ENCODE results near the gene TTC33.

Gene TTC33

GRCh38 chr5:40560474-40561110 lies 195.2 kb downstream of the TTC33 start:
- DNase-seq: no peak

- DNase-seq: no peak
Measured at GRCh38 chr5:40559306-40559705, 196.5 kb downstream of the TTC33 start.

- no peak for DNase-seq
Measured at GRCh38 chr5:40557501-40557900, 198.3 kb downstream of the TTC33 start.

GRCh38 chr5:40556811-40557210 lies 198.9 kb downstream of the TTC33 start:
- no peak for DNase-seq

- no peak for DNase-seq
Measured at GRCh38 chr5:40555886-40556285, 199.9 kb downstream of the TTC33 start.

- DNase-seq: no peak
Measured at GRCh38 chr5:40554813-40555212, 200.9 kb downstream of the TTC33 start.

- DNase-seq: no peak
Measured at GRCh38 chr5:40554054-40554453, 201.7 kb downstream of the TTC33 start.

GRCh38 chr5:40552981-40553380 lies 202.8 kb downstream of the TTC33 start:
- DNase-seq: no peak

- DNase-seq: no peak
Measured at GRCh38 chr5:40551496-40552491, 204.0 kb downstream of the TTC33 start.

- no peak for DNase-seq
Measured at GRCh38 chr5:40550481-40550880, 205.3 kb downstream of the TTC33 start.

- DNase-seq: no peak
Measured at GRCh38 chr5:40549616-40550015, 206.1 kb downstream of the TTC33 start.

- no peak for DNase-seq
Measured at GRCh38 chr5:40547994-40548575, 207.7 kb downstream of the TTC33 start.

GRCh38 chr5:40547557-40547956 lies 208.2 kb downstream of the TTC33 start:
- no peak for DNase-seq

- no peak for DNase-seq
Measured at GRCh38 chr5:40540301-40540700, 215.5 kb downstream of the TTC33 start.

GRCh38 chr5:40524677-40525076 lies 231.1 kb downstream of the TTC33 start:
- DNase-seq: no peak

GRCh38 chr5:40521925-40522324 lies 233.8 kb downstream of the TTC33 start:
- DNase-seq: no peak

GRCh38 chr5:40521108-40521785 lies 234.5 kb downstream of the TTC33 start:
- DNase-seq: no peak

GRCh38 chr5:40518485-40518917 lies 237.3 kb downstream of the TTC33 start:
- no peak for DNase-seq

GRCh38 chr5:40515476-40515875 lies 240.3 kb downstream of the TTC33 start:
- no peak for DNase-seq

GRCh38 chr5:40514976-40515375 lies 240.8 kb downstream of the TTC33 start:
- DNase-seq: no peak

GRCh38 chr5:40511801-40512200 lies 244.0 kb downstream of the TTC33 start:
- DNase-seq: no peak

- DNase-seq: no peak
Measured at GRCh38 chr5:40507095-40507494, 248.7 kb downstream of the TTC33 start.

GRCh38 chr5:40505031-40505430 lies 250.7 kb downstream of the TTC33 start:
- no peak for DNase-seq

Data from NCI-H2227 treated with DMSO at 0.1 percent for 48 hours (cell line).